HL-60 (cell line): Measurements from ENCODE around the gene KCNG4.

Source experiments
- DNase-seq, 2 experiments: peaks; one replicate each; pipeline ENCODE4 v3.0.0-alpha.2; 2010 to 2020; ENCODE audit warnings: low read depth in 1 of 2, low spot score in 1 of 2
- H3K27ac ChIP-seq: fragments of 250-450 bp; sonication (Bioruptor Pico); replicated peaks from 2 replicates; pipeline ENCODE4 v1.5.1; 2020; ENCODE audit warnings: mild to moderate bottlenecking, moderate library complexity
- H3K27me3 ChIP-seq: fragments of 250-450 bp; sonication (Bioruptor Pico); 2 replicates; pipeline ENCODE4 v1.5.1; 2021; ENCODE audit warnings: mild to moderate bottlenecking, moderate library complexity; ENCODE audit not compliant: insufficient read depth, poor library complexity, severe bottlenecking
- H3K4me3 ChIP-seq: replicated peaks from 2 replicates; pipeline ENCODE4 v1.5.1; 2011; ENCODE audit warnings: mild to moderate bottlenecking, control low read depth, low read length; ENCODE audit not compliant: insufficient read depth
- CTCF ChIP-seq: IDR thresholded peaks from one replicate; pipeline ENCODE4 v1.5.1; 2011; ENCODE audit warnings: low read length, control low read depth, inconsistent platforms; ENCODE audit not compliant: insufficient read depth
- GABPA ChIP-seq: IDR thresholded peaks from 2 replicates; pipeline ENCODE4 v1.6.1; 2012; ENCODE audit warnings: low read depth
- POLR2AphosphoS5 ChIP-seq: IDR thresholded peaks from 2 replicates; pipeline ENCODE4 v1.6.1; 2012; ENCODE audit warnings: low read depth
- REST ChIP-seq: IDR thresholded peaks from 2 replicates; pipeline ENCODE4 v1.6.1; 2012; ENCODE audit warnings: low read depth; ENCODE audit not compliant: insufficient replicate concordance
- SPI1 ChIP-seq: IDR thresholded peaks from 2 replicates; pipeline ENCODE4 v1.6.1; 2012; ENCODE audit warnings: low read depth, mild to moderate bottlenecking, borderline replicate concordance

Gene KCNG4

GRCh38 chr16:84194470-84195200 is 45.2 kb downstream of the KCNG4 start:
- TF ChIP-seq SPI1 (no peak), REST (no peak), POLR2AphosphoS5 (no peak), CTCF (no peak)
- Histone ChIP-seq H3K4me3 (no peak overlapping the region), H3K27ac (no peak overlapping the region), H3K27me3 (peaks cover 2% of the 10 kb centered on the region)
- DNase-seq, result peak in 1 of 2 experiments; percentile 5

- TF ChIP-seq REST (no peak), SPI1 (no peak), POLR2AphosphoS5 (no peak), GABPA (no peak)
- DNase-seq, result no peak
- Histone ChIP-seq H3K27ac (no peak overlapping the region), H3K4me3 (no peak overlapping the region), H3K27me3 (peaks cover 2% of the 10 kb centered on the region)
Observed at GRCh38 chr16:84194018-84194417, 45.8 kb downstream of the KCNG4 start.

- H3K27me3 ChIP-seq, result peaks cover 2% of the 10 kb centered on the region
- no peak overlapping the region for H3K27ac ChIP-seq
- no peak for TF ChIP-seq SPI1
- no peak for TF ChIP-seq POLR2AphosphoS5
- TF ChIP-seq CTCF, result no peak
- no peak for TF ChIP-seq REST
- no peak for TF ChIP-seq GABPA
- H3K4me3 ChIP-seq, result no peak overlapping the region
- no peak for DNase-seq
Observed at GRCh38 chr16:84193480-84193879, 46.3 kb downstream of the KCNG4 start.
